CD4-positive, alpha-beta T cell treated with Interleukin-6 at 100 ng/mL for 8 hours (primary cell): ENCODE data around the gene SPSB3.
"Not testable (repeated sequence)": the region's sequence is repeated elsewhere in the genome, so short reads cannot be mapped to it uniquely, and the experiment has no call there.

Experiments used
- DNase-seq: peaks from one replicate; pipeline ENCODE4 v3.0.0-alpha.2; 2020; ENCODE audit warnings: mixed read lengths, low spot score

SPSB3 gene

DNA sequence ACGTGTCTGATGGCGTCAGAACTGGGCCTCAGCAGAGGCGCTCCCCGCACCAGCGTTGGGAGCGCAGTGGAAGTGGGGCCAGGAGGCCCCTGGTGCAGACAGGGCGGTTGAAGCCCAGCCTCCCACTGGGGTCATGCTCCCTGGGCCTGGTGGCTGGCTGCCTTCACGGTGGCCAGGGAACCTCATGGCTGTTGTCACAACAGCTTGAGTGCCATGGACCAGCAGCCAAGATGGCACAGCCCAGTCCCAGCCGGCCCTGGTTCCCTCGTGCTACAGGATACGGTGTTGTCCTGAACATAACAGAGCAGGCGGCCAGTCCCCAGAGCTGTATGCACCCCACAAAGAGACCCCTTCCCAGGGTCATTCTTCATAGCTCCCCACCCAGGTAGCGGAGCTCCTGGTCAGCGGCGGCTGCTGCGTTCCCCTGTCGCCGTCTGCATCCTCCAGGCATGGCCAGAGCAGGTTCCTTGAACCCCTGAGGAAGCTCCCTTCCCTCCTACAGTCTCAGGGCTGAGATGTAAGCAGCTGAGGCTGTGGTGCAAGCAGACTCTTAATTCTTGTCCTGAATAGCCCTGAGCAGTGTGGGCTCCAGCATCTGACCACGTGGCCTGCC is 40.7 kb downstream of the SPSB3 start:
- no peak for DNase-seq

DNA sequence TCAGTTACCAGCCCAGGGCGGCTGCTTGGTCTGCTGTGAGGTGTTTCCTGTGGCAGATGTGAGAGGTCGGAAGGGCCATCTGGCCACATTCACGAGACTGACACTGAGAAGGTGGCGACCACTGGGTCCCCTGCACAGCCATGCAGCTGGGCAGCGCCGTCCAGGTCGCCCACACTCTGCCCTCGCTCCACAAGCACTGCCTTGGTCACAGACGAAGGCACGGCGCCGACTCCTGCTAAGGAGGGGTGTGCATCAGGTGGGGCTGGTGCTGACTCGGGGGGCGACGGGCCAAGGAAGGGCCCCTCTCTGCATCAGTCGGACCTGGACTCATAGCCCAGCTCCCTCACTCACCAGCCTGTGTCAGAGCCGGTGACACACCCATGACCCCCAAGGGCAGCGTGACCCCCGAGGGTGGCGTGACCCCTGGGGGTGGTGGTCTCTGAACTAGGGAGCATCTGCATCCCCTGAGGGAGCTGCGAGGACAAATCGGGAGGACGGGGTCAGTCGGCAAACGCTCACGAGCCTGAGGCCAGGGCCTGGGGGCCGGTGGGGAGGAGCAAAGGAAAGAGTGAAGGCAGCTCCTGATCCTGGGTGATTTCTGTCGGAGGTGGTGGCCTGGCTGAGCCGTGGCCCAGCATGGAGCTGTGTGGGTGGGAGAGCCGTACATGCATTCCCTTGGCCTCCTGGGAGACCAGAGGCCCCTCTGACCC is 41.4 kb downstream of the SPSB3 start:
- DNase-seq: no peak

GRCh38 chr16:1740234-1740633 is 42.1 kb downstream of the SPSB3 start:
- no peak for DNase-seq

DNA sequence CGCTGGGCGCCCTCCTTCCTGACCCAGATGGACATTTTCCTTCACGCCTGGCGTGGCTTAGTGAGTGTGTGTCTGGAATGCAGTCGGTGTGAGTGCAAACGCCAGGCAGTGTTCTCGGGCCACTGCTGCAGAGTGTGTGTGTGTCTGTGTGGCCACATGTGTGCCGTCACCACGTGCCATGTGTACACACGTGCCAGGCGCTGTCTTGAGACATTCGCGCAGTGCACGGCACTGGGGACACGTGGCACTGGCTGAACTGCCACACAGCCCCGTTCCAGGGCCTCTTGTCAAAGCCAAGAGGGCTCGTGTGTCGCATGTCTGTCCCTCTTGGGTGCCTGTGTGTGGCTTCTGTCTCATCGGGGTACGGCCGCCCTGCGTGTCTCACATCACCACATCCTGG is 47.6 kb downstream of the SPSB3 start:
- DNase-seq: no peak

DNA sequence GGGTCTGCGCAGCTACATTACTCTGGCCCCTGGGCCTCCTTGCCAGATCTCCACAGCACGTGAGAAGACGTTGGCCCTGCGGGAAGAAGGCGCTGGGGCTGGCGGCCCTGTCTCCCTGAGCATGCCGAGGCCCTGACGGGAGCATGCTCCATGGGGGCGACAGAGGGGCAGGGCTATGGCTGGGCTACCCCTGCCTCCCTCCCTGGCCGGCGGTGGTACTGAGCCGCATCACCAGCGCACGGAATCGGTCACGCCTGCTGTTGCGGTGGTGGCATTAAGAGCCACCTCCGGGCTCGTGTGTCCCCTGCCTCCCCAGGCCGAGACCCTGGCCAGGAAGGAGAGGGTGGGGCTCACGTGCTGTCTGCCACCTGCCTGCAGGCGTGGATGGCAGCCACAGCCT is 48.2 kb downstream of the SPSB3 start:
- no peak for DNase-seq

DNA sequence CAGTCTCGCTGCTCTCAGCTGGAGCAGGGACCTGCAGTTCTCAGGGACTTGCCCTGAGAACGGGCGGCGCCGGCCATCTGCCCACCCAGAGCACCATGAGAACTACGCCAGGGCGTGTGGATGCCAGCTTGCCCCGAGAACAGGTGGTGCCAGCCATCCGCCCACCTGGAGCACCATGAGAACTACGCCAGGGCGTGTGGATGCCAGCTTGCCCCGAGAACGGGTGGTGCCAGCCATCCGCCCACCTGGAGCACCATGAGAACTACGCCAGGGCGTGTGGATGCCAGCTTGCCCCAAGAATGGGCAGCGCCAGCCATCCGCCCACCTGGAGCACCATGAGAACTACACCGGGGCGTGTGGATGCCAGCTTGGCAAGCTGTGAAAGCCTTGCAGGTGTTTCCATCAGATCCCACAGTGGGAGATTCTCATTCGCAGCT is 49.8 kb downstream of the SPSB3 start:
- DNase-seq: not testable (repeated sequence)

DNA sequence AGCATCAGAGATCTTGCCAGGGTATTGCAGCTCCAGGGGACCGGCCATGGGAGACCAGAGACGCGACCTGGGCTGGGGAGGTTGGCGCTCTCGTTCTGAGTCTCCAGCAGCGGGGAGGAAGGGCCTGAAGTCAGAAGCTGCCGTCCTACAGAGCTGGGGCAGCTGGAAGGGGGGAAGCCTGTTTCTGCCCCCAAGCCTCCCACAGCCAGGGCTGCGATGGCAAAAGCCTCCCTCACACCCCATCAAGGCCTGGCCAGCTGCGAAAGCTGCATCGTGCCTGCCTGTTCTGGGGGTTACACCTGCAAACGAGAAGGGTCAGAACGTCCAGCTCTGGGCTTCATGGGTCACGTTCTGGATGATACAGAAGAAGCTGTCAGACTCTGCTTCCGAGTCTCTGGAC is 50.3 kb downstream of the SPSB3 start:
- no peak for DNase-seq

DNA sequence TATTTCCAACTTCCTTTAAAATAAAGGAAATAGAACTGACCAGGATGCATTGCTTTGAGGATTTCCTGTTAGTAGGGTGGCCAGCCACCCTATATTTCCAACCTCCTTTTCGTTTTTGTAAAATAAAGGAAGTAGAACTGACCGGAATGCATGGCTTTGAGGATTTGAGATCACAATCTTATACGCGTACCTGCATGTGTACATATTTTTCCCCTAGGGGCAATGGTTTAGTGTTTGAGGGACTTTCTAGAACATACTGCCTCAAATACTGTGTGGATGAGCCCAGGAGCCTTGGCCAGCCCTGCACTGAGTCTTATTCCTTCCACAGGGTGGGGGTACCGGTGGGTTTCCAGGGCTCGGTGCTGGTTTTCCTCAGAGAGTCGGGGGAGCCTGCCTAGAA is 50.8 kb downstream of the SPSB3 start:
- no peak for DNase-seq

DNA sequence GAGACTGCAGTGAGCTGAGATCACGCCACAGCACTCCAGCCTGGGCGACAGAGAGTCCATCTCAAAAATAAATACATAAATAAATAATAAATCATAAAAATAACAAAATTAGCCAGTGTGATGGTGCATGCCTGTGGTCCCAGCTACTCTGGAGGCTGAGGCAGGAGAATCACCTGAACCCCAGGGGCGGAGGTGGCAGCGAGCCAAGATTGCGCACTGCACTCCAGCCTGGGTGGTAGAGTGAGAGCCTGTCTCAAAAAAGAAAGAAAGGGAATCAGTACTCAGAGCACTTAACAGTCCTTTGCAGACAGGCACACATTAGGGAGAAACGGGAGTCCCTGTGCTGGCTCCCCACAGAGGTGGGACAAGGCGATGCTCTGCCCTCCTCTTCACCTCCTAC is 51.3 kb downstream of the SPSB3 start:
- DNase-seq: no peak

- DNase-seq: no peak
These were observed 52.9 kb downstream of the SPSB3 start for GRCh38 chr16:1729445-1729844.

DNA sequence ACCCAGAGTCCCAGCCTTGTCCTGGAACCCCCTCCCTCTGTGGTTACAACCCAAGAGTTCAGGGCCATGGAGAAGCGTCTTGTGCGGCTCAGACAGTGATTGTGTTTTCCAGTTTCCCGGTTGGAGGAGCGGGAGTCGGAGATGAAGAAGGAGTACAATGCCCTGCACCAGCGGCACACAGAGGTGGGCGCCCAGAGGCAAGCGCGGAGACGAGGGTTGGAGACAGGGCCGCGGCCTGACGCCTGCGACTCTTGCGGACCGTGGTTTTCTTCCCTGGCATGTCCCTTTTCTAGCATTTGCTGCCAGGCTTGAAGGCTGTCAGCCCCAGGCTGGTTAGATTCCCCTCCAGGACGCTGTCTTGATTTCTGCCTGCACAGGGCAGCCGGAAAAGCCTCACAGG is 53.3 kb downstream of the SPSB3 start:
- DNase-seq: no peak

DNA sequence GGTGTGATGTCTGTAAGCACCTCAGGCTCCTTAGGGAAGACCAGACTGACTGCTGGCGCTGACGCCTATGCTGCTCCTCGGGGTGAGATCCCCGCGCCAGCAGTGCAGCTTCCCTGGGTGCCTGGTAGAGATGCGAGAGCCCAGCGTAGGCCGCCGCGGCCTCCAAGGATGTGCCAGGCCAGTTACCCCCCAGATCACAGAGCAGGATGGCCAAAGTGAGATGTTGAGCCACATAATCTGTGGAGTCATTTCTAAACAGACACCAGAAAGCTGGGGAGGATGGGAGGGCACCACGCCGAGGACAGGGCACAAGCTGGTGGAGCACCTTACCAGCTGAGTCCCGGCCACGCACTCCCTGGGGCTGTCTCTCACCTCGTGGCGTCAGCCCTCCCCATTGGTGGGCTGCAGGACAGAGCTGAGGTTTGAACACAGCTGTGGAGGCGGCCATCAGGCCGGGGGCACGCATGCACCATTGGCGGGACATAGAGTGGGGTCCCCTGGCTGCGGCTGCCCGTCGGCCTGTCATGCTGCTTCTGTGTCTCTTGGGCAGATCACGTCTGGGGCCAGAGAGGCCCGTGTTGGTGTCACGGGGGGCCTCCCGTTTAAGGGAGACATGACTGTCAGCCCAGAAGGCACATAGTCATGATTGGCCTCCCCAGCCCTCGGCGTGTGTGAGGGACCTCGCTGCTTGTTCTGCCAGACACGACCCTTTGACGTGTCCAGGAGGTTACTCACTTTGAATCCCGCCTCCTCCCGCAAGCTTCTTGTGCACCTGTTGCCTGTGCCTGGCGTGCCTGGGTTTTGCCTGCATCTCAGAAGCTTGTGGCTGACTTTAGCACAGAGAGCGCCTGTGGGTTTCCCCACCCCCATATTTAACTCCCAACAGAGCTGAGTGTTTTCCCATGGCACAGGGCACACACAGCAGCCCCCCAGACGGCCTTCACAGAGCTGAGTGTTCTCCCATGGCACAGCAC is 54.4 kb downstream of the SPSB3 start:
- DNase-seq: no peak
